HepG2 (cell line): ENCODE data around the gene H2AZ1. TPM values are rescaled to one million over a fixed set of nuclear protein-coding genes. Genes with fewer than 3 reads are reported as not detected.
"Not testable (repeated sequence)": the region's sequence is repeated elsewhere in the genome, so short reads cannot be mapped to it uniquely, and the experiment has no call there.

Experiments
- ATAC-seq: fragments of 200-7000 bp; cut with Tn5 transposase; 3 replicates; pipeline ENCODE4 v1.9.1; 2020; ENCODE audit warnings: mild to moderate bottlenecking, moderate library complexity
- BruUV-seq: library from RNA; stranded (reverse); fragments of 400-500 nt; replicated peaks from 2 replicates; lab custom pipeline; 2021; lab: Mats Ljungman, UMichigan
- CTCF ChIA-PET: fragments of 300-600 bp; formaldehyde crosslinking; extraction: SDS; loops from one replicate; lab custom pipeline; 2021; ENCODE audit warnings: low total read pairs, inconsistent platforms, low intra/inter-chr PET ratio; lab: Yijun Ruan, JAX
- POLR2A ChIA-PET: fragments of 350-600 bp; sonication (Branson Sonifier 250); formaldehyde crosslinking; loops from one replicate; lab custom pipeline; 2020; ENCODE audit warnings: antibody characterized with exemption, inconsistent platforms; lab: Yijun Ruan, JAX
- DNase-seq: peaks from one replicate; pipeline ENCODE4 v3.0.0-alpha.2; 2015; ENCODE audit warnings: low spot score
- FAIRE-seq: peaks from 3 replicates; lab custom pipeline; 2011; peaks lifted over from hg19 to GRCh38; lab: Jason Lieb, UNC
- H2AFZ ChIP-seq: one replicate; pipeline ENCODE4 v1.6.1; 2011; ENCODE audit warnings: low read length, inconsistent platforms
- H3K27ac ChIP-seq: fragments of 300-600 bp; 3 replicates; pipeline ENCODE4 v1.8.0; 2011; ENCODE audit warnings: mixed run types, mild to moderate bottlenecking, mixed read lengths, low read length, inconsistent platforms; ENCODE audit not compliant: insufficient read depth; ENCODE audit errors: extremely low read length
- H3K27me3 ChIP-seq, 2 experiments: fragments of 200-600 bp in 1 of 2; 2 replicates in 1 of 2; 3 replicates in 1 of 2; pipeline versions ENCODE4 v1.6.0 to v1.8.0; 2011; ENCODE audit warnings: low read length in 2 of 2, mild to moderate bottlenecking in 2 of 2, moderate library complexity in 2 of 2, inconsistent platforms in 1 of 2; ENCODE audit not compliant: insufficient read depth in 2 of 2, control insufficient read depth in 1 of 2
- H3K36me3 ChIP-seq, 2 experiments: fragments of 200-600 bp in 1 of 2; replicated peaks in 1 of 2; 2 replicates in 1 of 2; 3 replicates in 1 of 2; pipeline versions ENCODE4 v1.5.1 to v1.8.0; 2011; ENCODE audit warnings: low read length in 2 of 2, inconsistent platforms in 1 of 2; ENCODE audit not compliant: insufficient read depth in 2 of 2, control insufficient read depth in 1 of 2
- H3K4me1 ChIP-seq: 2 replicates; pipeline ENCODE4 v1.5.1; 2012; ENCODE audit warnings: low read length, inconsistent platforms; ENCODE audit not compliant: insufficient read depth
- H3K4me2 ChIP-seq: 2 replicates; pipeline ENCODE4 v1.6.0; 2011; ENCODE audit warnings: low read depth, low read length, inconsistent platforms
- H3K4me3 ChIP-seq, 3 experiments: fragments of 200-600 bp in 1 of 3; sonication (generic), shearing (Covaris generic) in 1 of 3; replicated peaks in 1 of 3; 2 replicates each; pipeline ENCODE4 v1.5.1; 2011 to 2016; ENCODE audit warnings: low read length in 3 of 3, inconsistent platforms in 2 of 3, low read depth in 2 of 3, mild to moderate bottlenecking in 2 of 3, control low read depth in 1 of 3, mixed read lengths in 1 of 3; ENCODE audit not compliant: insufficient read depth in 1 of 3
- H3K79me2 ChIP-seq: one replicate; pipeline ENCODE4 v1.6.1; 2011; ENCODE audit warnings: low read length, inconsistent platforms; ENCODE audit not compliant: insufficient read depth
- H3K9ac ChIP-seq: 2 replicates; pipeline ENCODE4 v1.6.0; 2011; ENCODE audit warnings: mild to moderate bottlenecking, low read depth, low read length, inconsistent platforms; ENCODE audit not compliant: insufficient read depth
- H3K9me3 ChIP-seq: 2 replicates; pipeline ENCODE4 v1.5.1; 2012; ENCODE audit warnings: mild to moderate bottlenecking, low read length
- H4K20me1 ChIP-seq: 2 replicates; pipeline ENCODE4 v1.6.0; 2011; ENCODE audit warnings: inconsistent platforms, mild to moderate bottlenecking, low read length, moderate library complexity; ENCODE audit not compliant: insufficient read depth
- NFE2L2 ChIP-seq: fragments of 150-350 bp; IDR thresholded peaks from 2 replicates; pipeline ENCODE4 v1.6.1; 2014; ENCODE audit warnings: low read length
- ZSCAN9 ChIP-seq: IDR thresholded peaks from 2 replicates; pipeline ENCODE4 v1.6.1; 2016; ENCODE audit warnings: borderline replicate concordance
- WGBS: methylation state at CpG from one replicate; pipeline ENCODE4 v1.1.6; 2017; ENCODE audit warnings: low lambda C conversion rate; 5-methylcytosine and 5-hydroxymethylcytosine counted together
- in situ Hi-C: cut with HindIII; loops from 2 replicates; pipeline ENCODE4 v1.10.0; 2017; ENCODE audit warnings: low pct_unique_long_range_greater_than_20kb; ENCODE audit not compliant: extremely low pct_ligation_motif_present
- intact Hi-C: fragments of 100-400 bp; cut with micrococcal nuclease; formaldehyde crosslinking; loops from one replicate; pipeline ENCODE4 v1.10.0; 2022; ENCODE audit not compliant: unreplicated experiment
- polyA plus RNA-seq, 8 experiments: library from polyadenylated mRNA; depleted of rRNA in 3 of 8; stranded (reverse) in 7 of 8; unstranded in 1 of 8; fragments of >200 nt; fragmentation: Illumina TruSeq in 4 of 8; extraction: Trizol in 4 of 8; gene quantifications; 2 replicates each; pipeline versions ENCODE4 v1.2.1 to v1.2.3, GENCODE V29; 2011 to 2016; ENCODE audit warnings: low read depth in 4 of 8, missing spikeins in 1 of 8, mixed read lengths in 1 of 8; ENCODE audit not compliant: insufficient read depth in 1 of 8
- total RNA-seq, 5 experiments: library from RNA; depleted of rRNA; stranded (reverse); fragments of >200 nt; fragmentation: Illumina TruSeq; extraction: Trizol; gene quantifications; 2 replicates each; pipeline ENCODE4 v1.2.3, GENCODE V29; 2016; ENCODE audit warnings: low read depth in 1 of 5

Gene H2AZ1
- total and polyA plus RNA-seq, 2 of the 13 experiments (the other 11 are each of a cell fraction or from before 2014, with no cell fraction given) = 301 to 574 TPM

DNA sequence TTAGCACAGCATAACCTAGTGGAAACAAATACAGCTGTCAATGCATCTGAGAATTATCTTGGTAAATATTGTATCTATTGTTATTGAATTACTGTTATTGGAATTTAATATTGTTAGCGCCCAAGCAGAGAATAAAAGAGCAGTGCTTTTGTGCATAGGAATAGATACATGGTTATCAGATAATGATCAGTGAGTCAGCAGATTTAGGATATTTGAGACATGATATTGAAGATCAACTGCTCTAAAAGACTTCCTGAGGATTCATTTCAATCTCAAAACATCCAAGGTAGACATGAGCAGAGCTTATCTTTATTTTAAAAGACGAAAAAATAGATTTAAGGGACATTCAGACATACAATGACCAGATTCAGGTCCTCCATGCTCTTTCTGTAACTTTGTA is 10.6 kb upstream of the H2AZ1 start:
- ChIA-PET CTCF (no interaction called here), POLR2A (no interaction called here)
- no peaks in the 10 kb centered on the region for H3K36me3 ChIP-seq
- in situ Hi-C loops (no loop called here), intact Hi-C loops (no loop called here)
- no peaks in the 10 kb centered on the region for H3K9me3 ChIP-seq
- H3K4me3 ChIP-seq = no peak overlapping the region
- ATAC-seq (no peak), DNase-seq (no peak)
- H2AFZ ChIP-seq = no peak overlapping the region
- no TSS peak for BruUV-seq
- TF ChIP-seq NFE2L2 (peak; percentile 48), ZSCAN9 (no peak)
- TF ChIP-seq, all 625 proteins: peak for 1
- Histone ChIP-seq H3K4me2 (no peak overlapping the region), H3K9ac (no peak overlapping the region), H3K27ac (no peak overlapping the region), H4K20me1 (no peaks in the 10 kb centered on the region), H3K79me2 (no peaks in the 10 kb centered on the region), H3K4me1 (no peaks in the 10 kb centered on the region), H3K27me3 (no peaks in the 10 kb centered on the region)
- 2% methylated on average over 2 of the region's 2 CpGs for WGBS
- FAIRE-seq = no peak

DNA sequence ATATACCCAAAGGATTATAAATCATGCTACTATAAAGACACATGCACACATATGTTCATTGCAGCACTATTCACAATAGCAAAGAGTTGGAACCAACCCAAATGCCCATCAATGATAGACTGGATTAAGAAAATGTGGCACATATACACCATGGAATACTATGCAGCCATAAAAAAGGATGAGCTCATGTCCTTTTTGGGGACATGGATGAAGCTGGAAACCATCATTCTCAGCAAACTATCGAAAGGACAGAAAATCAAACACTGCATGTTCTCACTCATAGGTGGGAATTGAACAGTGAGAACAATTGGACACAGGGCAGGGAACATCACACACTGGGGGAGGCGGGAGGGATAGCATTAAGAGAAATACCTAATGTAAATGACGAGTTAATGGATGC is 8.1 kb upstream of the H2AZ1 start:
- BruUV-seq, H3K4me1 ChIP-seq, H4K20me1 ChIP-seq, H3K9me3 ChIP-seq, ATAC-seq, H3K36me3 ChIP-seq, H3K79me2 ChIP-seq, H3K27ac ChIP-seq, FAIRE-seq, CTCF ChIA-PET, H3K9ac ChIP-seq, H3K4me2 ChIP-seq, POLR2A ChIA-PET, in situ Hi-C loops, intact Hi-C loops, H3K4me3 ChIP-seq, H3K27me3 ChIP-seq, DNase-seq, H2AFZ ChIP-seq: not testable (repeated sequence)
- 47% methylated on average over 3 of the region's 3 CpGs for WGBS
